HL-60 (cell line): ENCODE data around the gene PRR23B.

ENCODE experiments used
- CTCF ChIP-seq: IDR thresholded peaks from one replicate; pipeline ENCODE4 v1.5.1; 2011; ENCODE audit warnings: low read length, control low read depth, inconsistent platforms; ENCODE audit not compliant: insufficient read depth
- POLR2AphosphoS5 ChIP-seq: IDR thresholded peaks from 2 replicates; pipeline ENCODE4 v1.6.1; 2012; ENCODE audit warnings: low read depth
- REST ChIP-seq: IDR thresholded peaks from 2 replicates; pipeline ENCODE4 v1.6.1; 2012; ENCODE audit warnings: low read depth; ENCODE audit not compliant: insufficient replicate concordance

GRCh38 chr3:138987181-138987580 lies 33.5 kb downstream of the PRR23B start:
- TF ChIP-seq CTCF (no peak), REST (no peak), POLR2AphosphoS5 (no peak)
